ENCODE data around the gene UBE3B.
"Not testable (repeated sequence)": the region's sequence is repeated elsewhere in the genome, so short reads cannot be mapped to it uniquely, and the experiment has no call there.

The UBE3B gene

DNA sequence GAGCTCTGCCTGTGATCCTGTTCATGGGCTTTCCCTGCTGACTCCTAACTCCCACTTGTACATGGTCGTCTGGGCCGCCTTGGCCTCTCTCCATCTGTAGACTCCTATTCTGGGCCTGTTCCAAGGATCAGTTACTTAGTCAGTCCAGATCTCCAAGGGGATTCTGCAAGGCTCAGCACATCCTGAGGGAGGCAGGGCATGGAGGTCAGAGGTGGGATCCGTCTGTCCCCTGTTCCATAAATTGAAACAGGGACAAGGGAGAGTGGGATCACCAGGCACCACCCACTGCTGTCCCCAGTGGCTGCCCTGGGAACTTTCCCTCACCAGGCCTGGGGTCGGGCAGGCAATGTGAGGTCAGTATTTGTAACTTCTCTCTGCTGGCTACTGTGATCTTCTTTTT lies 43.8 kb upstream of the UBE3B start:
- DNase-seq (ENCODE audit: extremely low spot score) = no peak
- ChIA-PET CTCF (interaction anchor here (0.7 to 1.5 kb wide), 14 partner anchors 8 to 411 kb away, joined by 3 to 9 read pairs (median 4); no protein-coding TSS in a partner anchor), POLR2A (interaction anchor here (0.5 kb wide), 1 partner anchor 161 kb away, joined by 3 read pairs; no protein-coding TSS in a partner anchor)
- TF ChIP-seq, protein P1, sequence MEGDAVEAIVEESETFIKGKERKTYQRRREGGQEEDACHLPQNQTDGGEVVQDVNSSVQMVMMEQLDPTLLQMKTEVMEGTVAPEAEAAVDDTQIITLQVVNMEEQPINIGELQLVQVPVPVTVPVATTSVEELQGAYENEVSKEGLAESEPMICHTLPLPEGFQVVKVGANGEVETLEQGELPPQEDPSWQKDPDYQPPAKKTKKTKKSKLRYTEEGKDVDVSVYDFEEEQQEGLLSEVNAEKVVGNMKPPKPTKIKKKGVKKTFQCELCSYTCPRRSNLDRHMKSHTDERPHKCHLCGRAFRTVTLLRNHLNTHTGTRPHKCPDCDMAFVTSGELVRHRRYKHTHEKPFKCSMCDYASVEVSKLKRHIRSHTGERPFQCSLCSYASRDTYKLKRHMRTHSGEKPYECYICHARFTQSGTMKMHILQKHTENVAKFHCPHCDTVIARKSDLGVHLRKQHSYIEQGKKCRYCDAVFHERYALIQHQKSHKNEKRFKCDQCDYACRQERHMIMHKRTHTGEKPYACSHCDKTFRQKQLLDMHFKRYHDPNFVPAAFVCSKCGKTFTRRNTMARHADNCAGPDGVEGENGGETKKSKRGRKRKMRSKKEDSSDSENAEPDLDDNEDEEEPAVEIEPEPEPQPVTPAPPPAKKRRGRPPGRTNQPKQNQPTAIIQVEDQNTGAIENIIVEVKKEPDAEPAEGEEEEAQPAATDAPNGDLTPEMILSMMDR (IDR thresholded peaks at IDR 0.05; ENCODE audit: control extremely low read depth, extremely low read depth, low read depth, missing control alignments) = no peak

DNA sequence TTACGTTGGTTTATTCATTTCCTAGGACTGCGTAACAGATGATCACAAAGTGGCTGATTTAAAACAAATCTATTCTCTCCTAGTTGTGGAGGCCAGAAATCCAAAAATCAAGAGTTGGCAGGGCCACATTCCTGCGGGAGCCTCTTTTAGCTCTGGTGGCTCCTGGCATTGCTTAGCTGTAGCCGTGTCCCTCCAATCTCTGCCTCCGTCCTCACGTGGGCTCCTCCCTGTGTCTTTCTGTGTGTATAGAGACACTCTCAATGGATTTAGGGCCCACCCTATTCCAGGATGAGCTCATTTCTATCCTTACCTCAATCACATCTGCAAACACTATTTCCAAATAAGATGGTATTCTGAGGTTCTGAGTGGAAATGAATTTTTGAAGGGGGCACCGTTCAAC lies 42.9 kb upstream of the UBE3B start:
- DNase-seq (ENCODE audit: extremely low spot score) = no peak
- POLR2A ChIA-PET = no interaction called here
- CTCF ChIA-PET = interaction anchor here (1.1 to 1.3 kb wide), 3 partner anchors 9 to 411 kb away, joined by 3 to 6 read pairs (median 4); no protein-coding TSS in a partner anchor

DNA sequence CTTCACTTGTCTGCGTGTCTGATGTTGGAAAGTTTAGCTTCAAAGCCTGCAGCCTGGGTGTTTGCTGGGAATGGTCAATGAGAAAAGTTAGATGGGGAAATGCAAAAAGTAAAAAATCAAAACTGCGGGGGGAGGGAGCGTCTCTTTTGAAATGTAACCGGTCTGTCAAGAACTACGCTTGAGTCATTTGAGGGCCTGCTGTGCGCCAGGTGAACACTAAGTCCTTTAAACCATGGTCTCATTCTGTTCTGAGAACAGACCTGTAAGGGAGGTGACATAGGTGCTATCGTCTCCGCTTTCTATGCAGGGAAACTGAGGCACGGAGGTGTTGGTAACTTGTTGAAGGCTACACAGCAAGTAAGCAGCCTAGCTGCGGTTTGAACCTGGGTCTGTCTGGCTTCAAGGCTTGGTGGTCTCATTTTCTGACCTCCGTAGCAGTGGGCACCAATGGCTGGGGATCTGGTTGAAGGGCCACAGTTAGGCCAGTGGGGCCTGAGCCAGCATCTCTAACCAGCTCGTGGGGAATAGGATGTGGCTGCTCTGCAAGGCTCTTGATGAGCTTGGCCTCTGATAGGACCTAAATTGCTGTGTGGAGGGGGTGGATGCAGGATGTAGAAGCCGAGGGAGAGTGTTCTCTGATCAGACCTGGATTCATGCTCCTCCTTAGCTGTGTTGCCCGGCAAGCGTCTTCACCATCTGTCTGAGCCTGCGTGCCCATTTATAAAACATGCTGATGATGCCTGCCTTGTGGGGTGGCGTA lies 41.8 kb upstream of the UBE3B start:
- TF ChIP-seq, protein P1 (IDR thresholded peaks at IDR 0.05; ENCODE audit: control extremely low read depth, extremely low read depth, low read depth, missing control alignments) = no peak
- DNase-seq (ENCODE audit: extremely low spot score) = no peak
- POLR2A ChIA-PET = no interaction called here
- CTCF ChIA-PET = interaction anchor here (1.1 to 1.6 kb wide), 3 partner anchors 8 to 410 kb away, joined by 3 to 8 read pairs (median 4); no protein-coding TSS in a partner anchor

More for the DNA sequence above, 42.9 kb upstream of the UBE3B start:
- TF ChIP-seq, protein P1 (IDR thresholded peaks at IDR 0.05; ENCODE audit: control extremely low read depth, extremely low read depth, low read depth, missing control alignments) = no peak

DNA sequence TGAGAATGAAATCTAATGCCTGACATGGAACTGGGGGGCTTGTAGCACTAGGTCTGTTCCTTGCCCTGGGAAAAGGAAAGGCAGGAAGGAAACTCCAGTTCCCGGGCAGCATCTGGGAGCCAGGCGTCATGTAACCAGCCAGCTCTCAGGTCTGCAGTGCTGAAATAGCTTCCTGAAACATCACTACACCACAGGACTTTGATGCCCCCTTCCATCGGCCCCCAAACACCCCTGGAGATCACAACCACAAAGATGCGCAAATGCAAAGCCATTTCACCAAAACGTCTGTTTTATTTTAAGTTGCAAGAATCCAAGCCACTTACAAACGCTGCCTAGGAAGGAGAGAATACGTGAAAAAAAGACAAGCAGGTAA lies 41.3 kb upstream of the UBE3B start:
- ChIA-PET CTCF (interaction anchor here (1.4 to 1.6 kb wide), 3 partner anchors 8 to 339 kb away, joined by 4 to 8 read pairs (median 5); no protein-coding TSS in a partner anchor), POLR2A (no interaction called here)
- DNase-seq (ENCODE audit: extremely low spot score) = no peak
- TF ChIP-seq, protein P1 (IDR thresholded peaks at IDR 0.05; ENCODE audit: control extremely low read depth, extremely low read depth, low read depth, missing control alignments) = no peak

DNA sequence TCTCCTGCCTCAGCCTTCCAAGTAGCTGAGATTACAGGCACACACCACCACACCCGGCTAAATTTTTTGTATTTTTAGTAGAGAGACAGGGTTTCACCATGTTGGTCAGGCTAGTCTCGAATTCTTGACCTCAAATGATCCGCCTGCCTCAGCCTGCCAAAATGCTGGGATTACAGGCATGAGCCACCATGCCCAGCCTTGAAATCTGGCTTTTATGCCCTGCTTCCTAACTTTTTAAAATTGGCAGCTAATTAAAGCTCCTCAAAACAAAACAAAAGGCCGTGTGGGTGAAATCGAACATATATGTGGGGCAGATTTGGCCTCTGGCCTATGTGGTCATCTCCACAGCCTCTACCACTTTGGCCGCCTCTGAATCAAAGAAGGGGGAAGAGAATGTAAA lies 38.3 kb upstream of the UBE3B start:
- ChIA-PET CTCF (interaction anchor here (1.3 to 1.4 kb wide), 2 partner anchors 11 to 14 kb away, joined by 3 to 6 read pairs; no protein-coding TSS in a partner anchor), POLR2A (interaction anchor here (0.7 kb wide), 1 partner anchor 44 kb away, joined by 3 read pairs; no protein-coding TSS in a partner anchor)
- TF ChIP-seq, protein P1 (IDR thresholded peaks at IDR 0.05; ENCODE audit: control extremely low read depth, extremely low read depth, low read depth, missing control alignments) = no peak
- DNase-seq (ENCODE audit: extremely low spot score) = no peak

DNA sequence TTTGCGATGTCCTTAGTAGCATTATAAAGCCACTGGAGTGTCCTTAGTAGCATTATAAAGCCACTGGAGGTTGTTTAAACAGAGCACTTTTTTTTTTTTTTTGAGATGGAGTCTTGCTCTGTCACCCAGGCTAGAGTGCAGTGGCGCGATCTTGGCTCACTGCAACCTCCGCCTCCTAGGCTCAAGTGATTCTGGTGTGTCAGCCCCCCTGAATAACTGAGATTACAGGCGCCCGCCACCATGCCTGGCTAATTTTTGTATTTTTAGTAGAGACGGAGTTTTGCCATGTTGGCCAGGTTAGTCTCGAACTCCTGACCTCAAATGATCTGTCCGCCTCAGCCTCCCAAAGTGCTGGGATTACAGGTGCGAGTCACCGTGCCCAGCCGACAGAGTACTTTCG lies 37.5 kb upstream of the UBE3B start:
- DNase-seq (ENCODE audit: extremely low spot score) = not testable (repeated sequence)
- CTCF ChIA-PET = interaction anchor here (1.3 to 1.4 kb wide), 2 partner anchors 12 to 14 kb away, joined by 3 to 6 read pairs; no protein-coding TSS in a partner anchor
- POLR2A ChIA-PET = interaction anchor here (0.7 kb wide), 1 partner anchor 45 kb away, joined by 3 read pairs; no protein-coding TSS in a partner anchor
